Thyroid gland (tissue), 4 donors: ENCODE data around the gene AKR1B15.

ENCODE experiments used
- CTCF ChIP-seq, 6 experiments: fragments of 200-600 bp in 3 of 6; fragments of 450-650 bp in 3 of 6; sonication (generic) in 3 of 6; IDR thresholded peaks; one replicate each; pipeline ENCODE4 v1.5.1; 2016 to 2019; ENCODE audit warnings: antibody characterized with exemption in 6 of 6, mild to moderate bottlenecking in 2 of 6, inconsistent platforms in 1 of 6, moderate library complexity in 1 of 6
- POLR2A ChIP-seq, 2 donors: fragments of 450-650 bp; IDR thresholded peaks; one replicate each; pipeline ENCODE4 v1.6.1; 2017; ENCODE audit warnings: antibody characterized with exemption in 2 of 2, mild to moderate bottlenecking in 2 of 2, moderate library complexity in 1 of 2

- TF ChIP-seq CTCF (IDR thresholded peaks at IDR 0.05) = no peak
- TF ChIP-seq POLR2A (IDR thresholded peaks at IDR 0.05) = peak in 1 of 2 donors; percentile 54
These were observed 44.9 kb downstream of the AKR1B15 start for GRCh38 chr7:134593530-134594392.
